GM18507 (cell line): Measurements from ENCODE around the gene HS2ST1.

Experiments
- DNase-seq: peaks from one replicate; pipeline ENCODE4 v3.0.0; 2011; ENCODE audit warnings: low read depth; ENCODE audit not compliant: insufficient read length; ENCODE audit errors: extremely low spot score
- FAIRE-seq: peaks from 2 replicates; lab custom pipeline; 2011; peaks lifted over from hg19 to GRCh38; lab: Jason Lieb, UNC

Gene HS2ST1

DNA sequence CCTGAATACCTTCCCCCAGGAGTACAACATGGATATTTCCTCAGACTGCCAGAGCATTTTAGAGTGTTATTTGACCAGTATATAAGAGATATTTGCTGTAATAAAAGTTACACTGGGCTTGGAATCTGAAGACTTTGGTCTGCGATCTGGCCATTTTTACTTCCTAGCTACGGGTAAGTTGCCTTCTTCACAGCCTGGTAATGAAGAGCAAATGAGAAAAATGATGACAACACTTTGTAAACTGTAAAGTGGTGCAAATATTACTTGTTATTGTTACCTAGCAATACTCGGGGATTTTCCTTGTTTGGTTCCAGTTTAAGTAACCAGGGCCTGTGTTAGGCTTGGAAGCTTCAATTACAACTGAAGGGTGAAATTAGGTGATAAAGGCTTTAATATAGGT is 233.4 kb downstream of the HS2ST1 start:
- FAIRE-seq: no peak
- DNase-seq: no peak

- FAIRE-seq: no peak
- no peak for DNase-seq
These were observed 234.2 kb downstream of the HS2ST1 start for GRCh38 chr1:87148661-87149060.

GRCh38 chr1:87149241-87150041 is 235.0 kb downstream of the HS2ST1 start:
- DNase-seq: no peak
- no peak for FAIRE-seq

- DNase-seq (no peak), FAIRE-seq (no peak)
These were observed 235.7 kb downstream of the HS2ST1 start for GRCh38 chr1:87150143-87150542.

GRCh38 chr1:87151500-87152421 is 237.3 kb downstream of the HS2ST1 start:
- FAIRE-seq (peak; percentile 85), DNase-seq (peak; percentile 32)

DNA sequence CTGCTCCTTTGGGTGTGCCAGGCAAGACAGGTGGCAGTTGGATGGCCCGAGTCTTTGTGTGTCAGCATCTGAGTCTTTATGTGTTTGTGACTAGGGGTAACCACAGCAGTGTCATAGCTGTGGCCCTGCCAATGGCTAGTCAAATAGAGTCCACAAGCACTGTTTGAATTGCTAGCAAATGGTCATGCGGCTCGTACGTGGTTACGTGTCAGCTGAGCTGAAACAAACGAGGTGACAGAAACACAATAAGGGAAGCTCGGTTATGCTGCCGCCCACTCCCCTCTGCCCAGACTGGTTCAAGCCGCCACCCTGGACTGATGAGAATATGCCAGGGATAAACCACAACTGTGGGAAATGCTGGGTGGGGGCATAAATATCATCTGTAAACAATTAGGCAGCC is 239.9 kb downstream of the HS2ST1 start:
- FAIRE-seq (no peak), DNase-seq (no peak)

DNA sequence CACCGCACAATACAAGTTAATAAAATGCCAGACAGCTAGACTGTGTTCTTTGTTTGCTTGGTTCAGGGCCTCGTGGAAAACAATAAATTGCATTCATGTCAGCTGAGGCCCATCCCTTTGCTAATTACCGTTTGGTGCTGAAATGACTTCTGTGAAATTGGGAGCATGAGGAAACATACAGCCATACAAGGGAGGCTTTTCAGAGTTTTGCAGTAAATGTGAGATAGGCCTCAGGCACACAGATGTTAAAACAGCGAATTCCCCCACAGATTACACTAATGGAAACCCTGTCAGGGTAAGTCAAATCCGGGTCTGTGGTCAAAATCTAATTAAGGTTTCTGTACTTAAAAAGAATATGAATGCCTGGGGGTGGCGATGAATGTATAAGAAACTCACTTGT is 240.7 kb downstream of the HS2ST1 start:
- DNase-seq (no peak), FAIRE-seq (no peak)

DNA sequence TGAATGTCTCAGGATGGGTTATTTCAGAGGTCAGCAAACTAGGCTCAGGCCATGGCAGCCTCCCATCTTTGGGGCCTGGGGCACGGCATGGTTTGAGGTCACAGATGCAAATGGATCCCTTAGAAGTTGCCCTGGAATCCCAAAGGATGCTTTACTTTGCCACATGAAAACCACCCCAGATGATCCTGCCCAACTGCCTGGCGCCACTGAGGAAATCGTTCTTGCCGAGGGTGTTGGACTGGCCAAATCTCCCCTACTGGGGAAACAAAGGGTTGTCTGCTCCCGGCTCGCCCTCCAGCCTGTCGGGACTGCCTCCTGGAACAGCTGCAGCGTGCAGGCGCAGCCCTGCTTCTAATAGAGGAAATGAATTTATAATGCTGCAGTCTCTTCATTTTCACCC is 241.2 kb downstream of the HS2ST1 start:
- FAIRE-seq: no peak
- no peak for DNase-seq

GRCh38 chr1:87156124-87156523 is 241.7 kb downstream of the HS2ST1 start:
- DNase-seq (no peak), FAIRE-seq (no peak)

DNA sequence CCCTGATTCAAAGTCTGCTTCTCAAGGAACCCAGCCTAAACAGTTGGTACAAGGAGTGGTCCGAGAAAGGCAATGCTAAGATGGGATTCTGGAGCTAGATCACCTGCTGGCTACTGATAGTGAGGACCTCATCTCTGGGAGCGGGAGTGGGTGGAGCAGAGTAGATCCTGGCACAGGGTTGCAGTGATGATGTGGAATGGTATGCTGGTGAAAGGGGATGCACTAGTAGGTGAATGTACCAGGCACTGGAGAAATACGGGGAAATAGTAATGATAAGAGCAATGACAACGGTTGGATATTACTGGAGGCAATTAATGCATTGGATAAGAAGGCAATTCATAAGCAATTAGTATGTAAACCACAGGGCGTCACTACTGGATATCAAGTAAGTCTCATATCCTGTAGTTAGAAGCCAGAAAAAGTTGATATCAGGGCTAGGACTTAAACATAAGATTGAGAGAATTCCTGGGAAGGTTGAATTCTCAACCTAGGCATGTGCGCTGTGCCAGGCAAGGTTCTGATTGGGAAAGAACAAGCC is 245.0 kb downstream of the HS2ST1 start:
- DNase-seq: no peak
- no peak for FAIRE-seq
